Measurements from ENCODE around the gene SPAG4. TPM values are rescaled to one million over a fixed set of nuclear protein-coding genes. Genes with fewer than 3 reads are reported as not detected.

Gene SPAG4
- total and polyA plus RNA-seq, 10 of the 15 experiments (the other 5 are each of a cell fraction or from before 2014, with no cell fraction given): 0.90 to 12.5 (median 2.4) TPM

DNA sequence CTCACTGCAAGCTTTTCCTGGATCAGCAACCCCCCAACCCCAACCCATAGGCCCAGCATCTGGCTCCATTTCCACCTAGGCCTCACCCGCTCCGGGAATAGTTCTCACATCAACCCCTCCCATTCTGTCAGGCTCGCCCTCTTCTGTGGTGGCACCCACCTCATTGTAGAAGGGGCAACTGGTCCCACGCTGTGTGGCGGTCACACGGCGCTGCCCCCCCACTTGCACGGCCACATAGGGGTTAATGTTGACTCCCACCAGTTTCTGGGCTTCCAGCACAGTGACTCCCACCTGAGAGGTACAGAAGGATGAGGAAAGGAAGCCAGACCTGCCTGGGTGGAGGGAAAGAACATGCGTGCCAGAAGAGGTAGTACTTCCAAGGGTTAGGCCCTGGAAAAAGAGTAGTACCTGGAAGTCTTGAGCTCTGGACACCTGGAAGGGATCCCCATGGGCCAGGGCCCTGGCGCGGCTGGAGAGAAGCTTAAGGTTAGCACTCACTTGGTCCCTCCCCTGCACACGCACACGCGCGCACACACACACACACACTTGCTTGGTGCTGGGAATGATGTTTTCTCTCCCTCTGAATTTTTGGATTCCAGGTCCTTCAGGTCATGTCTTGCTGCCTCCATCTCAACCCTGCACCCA lies 12.7 kb upstream of the SPAG4 start:
- H3K36me3 ChIP-seq (ENCODE audit: control insufficient read depth in 2 of 2, insufficient read depth in 2 of 2, low read length in 1 of 2): no peaks in the 10 kb centered on the region

More for the DNA sequence above, 12.7 kb upstream of the SPAG4 start:
- ChIA-PET POLR2A (no interaction called here), SMC1A (ENCODE audit: uncharacterized antibody, unreplicated experiment) (no interaction called here), CTCF (interaction anchor here (0.9 to 3.8 kb wide), 5 partner anchors 16 to 278 kb away, joined by 3 to 27 read pairs (median 8); no protein-coding TSS in a partner anchor), RAD21 (ENCODE audit: unreplicated experiment) (no interaction called here)
- ATAC-seq (no peak), FAIRE-seq (no peak), DNase-seq (ENCODE audit: low read depth, low spot score) (no peak)
- intact Hi-C loops (cut with micrococcal nuclease; ENCODE audit: unreplicated experiment): loop anchor here (5.0 kb wide), 1 partner anchor 94 kb away; the partner anchor contains the start of genes NFS1 and ROMO1
- in situ Hi-C loops (cut with MboI): no loop called here
- peaks cover 9 to 11% of the 10 kb centered on the region in 2 experiments; a peak in 3 of 4 replicates for H3K27me3 ChIP-seq (replicated peaks in 1 of 2; ENCODE audit: control insufficient read depth in 2 of 2, insufficient read depth in 2 of 2, low read length in 1 of 2)
- TF ChIP-seq SUZ12 (IDR thresholded peaks at IDR 0.05; ENCODE audit: unreplicated experiment): no peak
- TF ChIP-seq RCOR1 (conservative IDR thresholded peaks at IDR 0.05; ENCODE audit: low read depth, low read length): no peak
- TF ChIP-seq ESRRA (IDR thresholded peaks at IDR 0.05; ENCODE audit: low read length): no peak
- TF ChIP-seq LARP7 (IDR thresholded peaks at IDR 0.05): no peak
- TF ChIP-seq DPF2 (IDR thresholded peaks at IDR 0.05): no peak
- no peak for TF ChIP-seq ZSCAN29 (IDR thresholded peaks at IDR 0.05)
- TF ChIP-seq, protein P1, sequence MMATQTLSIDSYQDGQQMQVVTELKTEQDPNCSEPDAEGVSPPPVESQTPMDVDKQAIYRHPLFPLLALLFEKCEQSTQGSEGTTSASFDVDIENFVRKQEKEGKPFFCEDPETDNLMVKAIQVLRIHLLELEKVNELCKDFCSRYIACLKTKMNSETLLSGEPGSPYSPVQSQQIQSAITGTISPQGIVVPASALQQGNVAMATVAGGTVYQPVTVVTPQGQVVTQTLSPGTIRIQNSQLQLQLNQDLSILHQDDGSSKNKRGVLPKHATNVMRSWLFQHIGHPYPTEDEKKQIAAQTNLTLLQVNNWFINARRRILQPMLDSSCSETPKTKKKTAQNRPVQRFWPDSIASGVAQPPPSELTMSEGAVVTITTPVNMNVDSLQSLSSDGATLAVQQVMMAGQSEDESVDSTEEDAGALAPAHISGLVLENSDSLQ (IDR thresholded peaks at IDR 0.05): no peak
- no peak for TF ChIP-seq STAT1 (conservative IDR thresholded peaks at IDR 0.05)
- TF ChIP-seq TCF12 (IDR thresholded peaks at IDR 0.05; ENCODE audit: low read depth, low read length): no peak
- no peak for TF ChIP-seq RAD21 (IDR thresholded peaks at IDR 0.05; ENCODE audit: insufficient read depth, low read depth, low read length)
- no peak for TF ChIP-seq NRF1 (conservative IDR thresholded peaks at IDR 0.05; ENCODE audit: low read depth, low read length)
- TF ChIP-seq, protein P2, sequence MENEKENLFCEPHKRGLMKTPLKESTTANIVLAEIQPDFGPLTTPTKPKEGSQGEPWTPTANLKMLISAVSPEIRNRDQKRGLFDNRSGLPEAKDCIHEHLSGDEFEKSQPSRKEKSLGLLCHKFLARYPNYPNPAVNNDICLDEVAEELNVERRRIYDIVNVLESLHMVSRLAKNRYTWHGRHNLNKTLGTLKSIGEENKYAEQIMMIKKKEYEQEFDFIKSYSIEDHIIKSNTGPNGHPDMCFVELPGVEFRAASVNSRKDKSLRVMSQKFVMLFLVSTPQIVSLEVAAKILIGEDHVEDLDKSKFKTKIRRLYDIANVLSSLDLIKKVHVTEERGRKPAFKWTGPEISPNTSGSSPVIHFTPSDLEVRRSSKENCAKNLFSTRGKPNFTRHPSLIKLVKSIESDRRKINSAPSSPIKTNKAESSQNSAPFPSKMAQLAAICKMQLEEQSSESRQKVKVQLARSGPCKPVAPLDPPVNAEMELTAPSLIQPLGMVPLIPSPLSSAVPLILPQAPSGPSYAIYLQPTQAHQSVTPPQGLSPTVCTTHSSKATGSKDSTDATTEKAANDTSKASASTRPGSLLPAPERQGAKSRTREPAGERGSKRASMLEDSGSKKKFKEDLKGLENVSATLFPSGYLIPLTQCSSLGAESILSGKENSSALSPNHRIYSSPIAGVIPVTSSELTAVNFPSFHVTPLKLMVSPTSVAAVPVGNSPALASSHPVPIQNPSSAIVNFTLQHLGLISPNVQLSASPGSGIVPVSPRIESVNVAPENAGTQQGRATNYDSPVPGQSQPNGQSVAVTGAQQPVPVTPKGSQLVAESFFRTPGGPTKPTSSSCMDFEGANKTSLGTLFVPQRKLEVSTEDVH (IDR thresholded peaks at IDR 0.05; ENCODE audit: low read depth, partially characterized antibody): no peak
- TF ChIP-seq, protein P3, sequence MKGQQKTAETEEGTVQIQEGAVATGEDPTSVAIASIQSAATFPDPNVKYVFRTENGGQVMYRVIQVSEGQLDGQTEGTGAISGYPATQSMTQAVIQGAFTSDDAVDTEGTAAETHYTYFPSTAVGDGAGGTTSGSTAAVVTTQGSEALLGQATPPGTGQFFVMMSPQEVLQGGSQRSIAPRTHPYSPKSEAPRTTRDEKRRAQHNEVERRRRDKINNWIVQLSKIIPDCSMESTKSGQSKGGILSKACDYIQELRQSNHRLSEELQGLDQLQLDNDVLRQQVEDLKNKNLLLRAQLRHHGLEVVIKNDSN (IDR thresholded peaks at IDR 0.05; ENCODE audit: borderline replicate concordance, extremely low read length, insufficient read depth, low read depth, low read length): no peak
- BruUV-seq (replicated peaks): no TSS peak
- H3K4me3 ChIP-seq: no peak overlapping the region
- no peak overlapping the region for H2AFZ ChIP-seq (ENCODE audit: control insufficient read depth, low read depth, low read length)
- no peak overlapping the region for H3K4me2 ChIP-seq (ENCODE audit: control insufficient read depth, insufficient read depth)
- peaks cover 19% of the 10 kb centered on the region for H3K4me1 ChIP-seq (ENCODE audit: control insufficient read depth, insufficient read depth, low read length)
- WGBS (ENCODE audit: insufficient coverage, insufficient replicate concordance, low lambda C conversion rate, missing lambda C conversion rate): 85% methylated on average over 15 of the region's 15 CpGs
- H3K27ac ChIP-seq (ENCODE audit: control insufficient read depth, insufficient read depth): no peak overlapping the region
- H3K9ac ChIP-seq (ENCODE audit: control insufficient read depth, insufficient read depth, low read length): no peak overlapping the region
- H4K20me1 ChIP-seq (ENCODE audit: control insufficient read depth, insufficient read depth): no peaks in the 10 kb centered on the region
- no peaks in the 10 kb centered on the region for H3K79me2 ChIP-seq (ENCODE audit: control insufficient read depth, insufficient read depth, low read length)
- no peaks in the 10 kb centered on the region for H3K9me3 ChIP-seq (replicated peaks; ENCODE audit: control insufficient read depth, insufficient read depth, low read length)

Measured in GM12878 (cell line).